ENCODE data around the gene PHF13.

GRCh38 chr1:6630027-6630426 is 16.5 kb downstream of the PHF13 start:
- no peak for TF ChIP-seq FOS (IDR thresholded peaks at IDR 0.05; ENCODE audit: low read depth, low read length)
- TF ChIP-seq, protein P1, sequence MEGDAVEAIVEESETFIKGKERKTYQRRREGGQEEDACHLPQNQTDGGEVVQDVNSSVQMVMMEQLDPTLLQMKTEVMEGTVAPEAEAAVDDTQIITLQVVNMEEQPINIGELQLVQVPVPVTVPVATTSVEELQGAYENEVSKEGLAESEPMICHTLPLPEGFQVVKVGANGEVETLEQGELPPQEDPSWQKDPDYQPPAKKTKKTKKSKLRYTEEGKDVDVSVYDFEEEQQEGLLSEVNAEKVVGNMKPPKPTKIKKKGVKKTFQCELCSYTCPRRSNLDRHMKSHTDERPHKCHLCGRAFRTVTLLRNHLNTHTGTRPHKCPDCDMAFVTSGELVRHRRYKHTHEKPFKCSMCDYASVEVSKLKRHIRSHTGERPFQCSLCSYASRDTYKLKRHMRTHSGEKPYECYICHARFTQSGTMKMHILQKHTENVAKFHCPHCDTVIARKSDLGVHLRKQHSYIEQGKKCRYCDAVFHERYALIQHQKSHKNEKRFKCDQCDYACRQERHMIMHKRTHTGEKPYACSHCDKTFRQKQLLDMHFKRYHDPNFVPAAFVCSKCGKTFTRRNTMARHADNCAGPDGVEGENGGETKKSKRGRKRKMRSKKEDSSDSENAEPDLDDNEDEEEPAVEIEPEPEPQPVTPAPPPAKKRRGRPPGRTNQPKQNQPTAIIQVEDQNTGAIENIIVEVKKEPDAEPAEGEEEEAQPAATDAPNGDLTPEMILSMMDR (conservative IDR thresholded peaks at IDR 0.05; ENCODE audit: low read depth, low read length) = no peak
- TF ChIP-seq POLR2A (IDR thresholded peaks at IDR 0.05; ENCODE audit: low read depth, low read length) = no peak
- TF ChIP-seq SMC3 (IDR thresholded peaks at IDR 0.05; ENCODE audit: low read depth, low read length) = no peak
- no peak for TF ChIP-seq RAD21 (IDR thresholded peaks at IDR 0.05; ENCODE audit: low read length)
- TF ChIP-seq RCOR1 (IDR thresholded peaks at IDR 0.05; ENCODE audit: insufficient replicate concordance, low read length) = no peak
- TF ChIP-seq MXI1 (IDR thresholded peaks at IDR 0.05; ENCODE audit: borderline replicate concordance, low read depth, low read length) = no peak
